Gastrocnemius medialis (tissue), 4 donors: ENCODE measurements around the gene BNIP5. TPM values are rescaled to one million over a fixed set of nuclear protein-coding genes. Genes with fewer than 3 reads are reported as not detected.

Source experiments
- ATAC-seq, 2 donors: fragments of 150-250 bp; one replicate each; pipeline ENCODE4 v1.9.1; 2016
- DNase-seq, 2 donors: peaks; one replicate each; pipeline ENCODE4 v3.0.0-alpha.2; 2019
- H3K27ac ChIP-seq, 4 donors: fragments of 200-600 bp; sonication (generic); 1 replicate in 1 of 4; 2 replicates in 3 of 4; pipeline ENCODE4 v1.5.1; 2016 to 2018; ENCODE audit warnings: mild to moderate bottlenecking in 2 of 4, moderate library complexity in 1 of 4
- H3K27me3 ChIP-seq, 3 donors: fragments of 200-600 bp; sonication (generic) in 2 of 3; 1 replicate in 1 of 3; 2 replicates in 2 of 3; pipeline versions ENCODE4 v1.5.1 to v1.6.0; 2016 to 2019; ENCODE audit warnings: mild to moderate bottlenecking in 1 of 3, moderate library complexity in 1 of 3
- H3K36me3 ChIP-seq, 2 donors: fragments of 200-600 bp; sonication (generic) in 1 of 2; one replicate each; pipeline ENCODE4 v1.5.1; 2017 to 2018
- H3K4me1 ChIP-seq, 2 donors: fragments of 200-600 bp; sonication (generic) in 1 of 2; one replicate each; pipeline ENCODE4 v1.5.1; 2016 to 2017; ENCODE audit warnings: mild to moderate bottlenecking in 2 of 2
- H3K4me3 ChIP-seq, 4 donors: fragments of 200-600 bp; sonication (generic) in 3 of 4; 1 replicate in 1 of 4; 2 replicates in 3 of 4; pipeline ENCODE4 v1.5.1; 2016 to 2019; ENCODE audit warnings: mild to moderate bottlenecking in 2 of 4
- H3K9me3 ChIP-seq, 3 donors: fragments of 200-600 bp; sonication (generic) in 2 of 3; 1 replicate in 1 of 3; 2 replicates in 2 of 3; pipeline ENCODE4 v1.5.1; 2016 to 2019
- CTCF ChIP-seq, 5 experiments: fragments of 450-650 bp in 3 of 5; fragments of 200-600 bp in 2 of 5; sonication (generic) in 2 of 5; IDR thresholded peaks in 4 of 5; conservative IDR thresholded peaks in 1 of 5; 1 replicate in 4 of 5; 2 replicates in 1 of 5; pipeline ENCODE4 v1.5.1; 2016 to 2019; ENCODE audit warnings: antibody characterized with exemption in 5 of 5, mild to moderate bottlenecking in 3 of 5, moderate library complexity in 3 of 5
- POLR2A ChIP-seq, 2 donors: fragments of 450-650 bp; IDR thresholded peaks; one replicate each; pipeline ENCODE4 v1.6.1; 2017; ENCODE audit warnings: antibody characterized with exemption in 2 of 2, mild to moderate bottlenecking in 2 of 2, moderate library complexity in 2 of 2
- in situ Hi-C, 4 donors: fragments of 200-750 bp; cut with MboI; loops; one replicate each; pipeline versions ENCODE4 v1.15.0 to v1.8.0; 2017; ENCODE audit warnings: low sequenced_read_pairs in 4 of 4
- intact Hi-C: fragments of 100-400 bp; cut with DNase I; formaldehyde crosslinking; loops from one replicate; pipeline ENCODE4 v1.15.1; 2023; ENCODE audit warnings: low total_unique reads
- total RNA-seq, 4 donors: library from RNA; depleted of rRNA; stranded (reverse); fragments of >200 nt; gene quantifications; one replicate each; pipeline versions ENCODE4 v1.1.0 to v1.2.3, GENCODE V29; 2016

BNIP5 gene
- total RNA-seq, 4 donors from 2014 or later, result not detected

GRCh38 chr6:36337814-36338213, 1.1 kb upstream of the BNIP5 start:
- ATAC-seq (no peak), DNase-seq (no peak)
- intact Hi-C loops, result no loop called here
- Histone ChIP-seq H3K27ac (no peak overlapping the region), H3K9me3 (no peaks in the 10 kb centered on the region), H3K27me3 (peaks cover 20 to 35% (median 32%) of the 10 kb centered on the region in 3 donors), H3K36me3 (no peaks in the 10 kb centered on the region), H3K4me1 (peaks cover 0 to 4% of the 10 kb centered on the region in 2 donors), H3K4me3 (no peak overlapping the region)
- TF ChIP-seq POLR2A (IDR thresholded peaks at IDR 0.05), result no peak
- no peak for TF ChIP-seq CTCF (IDR thresholded peaks at IDR 0.05 in 4 of 5, conservative IDR thresholded peaks at IDR 0.05 in 1 of 5)
- in situ Hi-C loops, result no loop called here

DNA sequence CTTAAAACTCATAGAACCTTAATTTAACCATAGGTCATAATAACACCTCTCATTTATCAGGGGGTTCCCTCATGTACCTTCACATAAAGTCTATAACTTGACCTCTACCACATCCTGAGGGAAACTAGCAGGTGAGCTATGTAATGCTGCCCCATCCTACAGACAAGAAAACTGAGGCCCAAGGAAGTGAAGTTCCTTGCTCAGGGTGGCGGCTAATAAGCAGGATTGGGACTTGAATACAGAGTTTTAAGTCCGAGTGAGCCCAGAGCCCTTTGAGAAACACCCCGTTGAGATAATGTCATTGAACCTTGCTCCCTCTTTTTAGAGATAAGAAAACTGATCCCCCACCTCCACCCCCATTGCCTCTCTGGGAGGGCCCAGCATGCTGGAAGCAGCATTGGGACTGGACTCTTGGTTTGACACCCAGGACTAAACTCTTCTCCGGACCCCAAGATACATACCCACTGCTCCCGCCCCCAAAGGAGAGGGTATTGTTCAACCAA, 429 bp downstream of the BNIP5 start:
- no peak for ATAC-seq
- H3K36me3 ChIP-seq, result no peaks in the 10 kb centered on the region
- H3K27me3 ChIP-seq, result peaks cover 24 to 35% (median 27%) of the 10 kb centered on the region in 3 donors
- H3K9me3 ChIP-seq, result no peaks in the 10 kb centered on the region
- DNase-seq, result no peak
- H3K4me1 ChIP-seq, result peaks cover 0 to 4% of the 10 kb centered on the region in 2 donors
- intact Hi-C loops, result no loop called here
- no peak overlapping the region for H3K4me3 ChIP-seq
- TF ChIP-seq CTCF (IDR thresholded peaks at IDR 0.05 in 4 of 5, conservative IDR thresholded peaks at IDR 0.05 in 1 of 5), result no peak
- TF ChIP-seq POLR2A (IDR thresholded peaks at IDR 0.05), result no peak
- in situ Hi-C loops, result no loop called here
- H3K27ac ChIP-seq, result no peak overlapping the region

- Histone ChIP-seq H3K9me3 (no peaks in the 10 kb centered on the region), H3K36me3 (no peaks in the 10 kb centered on the region), H3K4me3 (no peak overlapping the region), H3K27ac (no peak overlapping the region), H3K27me3 (peaks cover 24 to 32% (median 24%) of the 10 kb centered on the region in 3 donors), H3K4me1 (peaks cover 0 to 1% of the 10 kb centered on the region in 2 donors)
- ATAC-seq (no peak), DNase-seq (no peak)
- intact Hi-C loops, result no loop called here
- in situ Hi-C loops, result no loop called here
- TF ChIP-seq CTCF (IDR thresholded peaks at IDR 0.05 in 4 of 5, conservative IDR thresholded peaks at IDR 0.05 in 1 of 5) (no peak), POLR2A (IDR thresholded peaks at IDR 0.05) (no peak)
These were observed 1.1 kb downstream of the BNIP5 start for GRCh38 chr6:36335465-36336207.

DNA sequence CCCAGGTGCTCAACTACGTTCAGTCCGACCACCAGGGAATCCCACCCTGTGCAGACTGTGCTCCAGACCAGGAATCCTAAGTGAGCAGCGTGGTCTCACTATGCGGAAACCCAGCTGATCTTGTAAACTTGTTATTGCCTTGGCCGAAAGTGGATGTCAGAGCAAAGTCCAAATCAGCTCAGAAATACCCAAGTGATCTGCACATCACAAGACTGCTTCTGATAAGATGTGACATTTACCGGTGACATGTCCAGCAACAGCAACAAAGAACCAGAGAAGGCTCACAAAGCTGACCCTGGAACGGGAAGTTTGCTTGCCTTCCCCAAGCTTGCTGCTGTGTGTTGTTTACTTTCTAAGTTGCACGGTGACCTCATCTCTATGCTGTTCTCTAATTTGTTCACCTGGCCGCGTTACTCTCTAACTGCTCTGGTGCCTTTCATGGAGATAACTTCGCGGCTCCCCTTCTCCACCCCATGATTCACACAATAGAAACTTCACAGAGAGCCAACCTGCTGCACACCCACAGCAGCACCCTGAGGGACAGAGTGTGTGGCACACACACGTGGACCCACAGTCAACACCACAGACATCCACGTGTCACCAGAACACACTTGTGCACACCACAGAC, 1.7 kb downstream of the BNIP5 start:
- Histone ChIP-seq H3K9me3 (no peaks in the 10 kb centered on the region), H3K4me1 (no peaks in the 10 kb centered on the region), H3K4me3 (no peak overlapping the region), H3K36me3 (no peaks in the 10 kb centered on the region), H3K27me3 (peaks cover 21 to 28% (median 24%) of the 10 kb centered on the region in 3 donors), H3K27ac (peak overlapping the region in 1 of 4 donors; percentile 58)
- DNase-seq (no peak), ATAC-seq (no peak)
- in situ Hi-C loops, result no loop called here
- intact Hi-C loops, result no loop called here
- no peak for TF ChIP-seq POLR2A (IDR thresholded peaks at IDR 0.05)
- TF ChIP-seq CTCF (IDR thresholded peaks at IDR 0.05 in 4 of 5, conservative IDR thresholded peaks at IDR 0.05 in 1 of 5), result no peak
